H1 (cell line): Measurements from ENCODE around the gene USH2A. TPM values are rescaled to one million over a fixed set of nuclear protein-coding genes. Genes with fewer than 3 reads are reported as not detected.

Experiments used
- CTCF ChIA-PET: fragments of 300-600 bp; sonication (Branson Sonifier 250); formaldehyde crosslinking; loops from one replicate; lab custom pipeline; 2021; ENCODE audit not compliant: partially characterized antibody; lab: Charles Lee
- POLR2A ChIA-PET: fragments of 300-600 bp; sonication (Branson Sonifier 250); formaldehyde crosslinking; loops from one replicate; lab custom pipeline; 2021; ENCODE audit warnings: inconsistent platforms; ENCODE audit not compliant: partially characterized antibody; lab: Charles Lee
- DNase-seq, 2 experiments: peaks; one replicate each; pipeline versions ENCODE4 v3.0.0 to v3.0.0-alpha.2; 2010 to 2022; ENCODE audit warnings: low spot score in 2 of 2, low read depth in 1 of 2, mixed read lengths in 1 of 2
- FAIRE-seq: peaks from 2 replicates; lab custom pipeline; 2011; peaks lifted over from hg19 to GRCh38; lab: Jason Lieb, UNC
- H2AFZ ChIP-seq: 2 replicates; pipeline ENCODE4 v1.8.1; 2012; ENCODE audit warnings: low read length, inconsistent platforms
- H2AK5ac ChIP-seq: 2 replicates; pipeline ENCODE4 v1.6.1; 2013; ENCODE audit warnings: low read depth, low read length
- H2BK120ac ChIP-seq: replicated peaks from 2 replicates; pipeline ENCODE3; 2013; ENCODE audit warnings: low read depth, low read length, inconsistent platforms
- H2BK12ac ChIP-seq: 2 replicates; pipeline ENCODE4 v1.6.1; 2013; ENCODE audit warnings: low read depth, low read length
- H2BK15ac ChIP-seq: 2 replicates; pipeline ENCODE4 v1.6.1; 2013; ENCODE audit warnings: low read length
- H2BK20ac ChIP-seq: 2 replicates; pipeline ENCODE4 v1.6.1; 2013; ENCODE audit warnings: low read length
- H2BK5ac ChIP-seq: 2 replicates; pipeline ENCODE4 v1.6.1; 2013; ENCODE audit warnings: low read depth, low read length
- H3K14ac ChIP-seq: 2 replicates; pipeline ENCODE4 v1.6.1; 2013; ENCODE audit warnings: inconsistent platforms; ENCODE audit not compliant: insufficient read length
- H3K18ac ChIP-seq: 2 replicates; pipeline ENCODE4 v1.6.1; 2013; ENCODE audit warnings: low read length; ENCODE audit errors: extremely low read depth
- H3K23ac ChIP-seq: 2 replicates; pipeline ENCODE4 v1.6.1; 2013; ENCODE audit warnings: inconsistent platforms; ENCODE audit not compliant: insufficient read length
- H3K23me2 ChIP-seq: 2 replicates; pipeline ENCODE4 v1.6.1; 2013; ENCODE audit warnings: low read depth, low read length
- H3K27ac ChIP-seq: 2 replicates; pipeline ENCODE4 v1.6.1; 2011; ENCODE audit warnings: low read depth, low read length, inconsistent platforms
- H3K27me3 ChIP-seq, 4 experiments: replicated peaks in 1 of 4; 1 replicate in 1 of 4; 2 replicates in 3 of 4; pipeline versions ENCODE4 v1.6.1 to v1.8.1; 2011 to 2013; ENCODE audit warnings: low read length in 3 of 4, mild to moderate bottlenecking in 3 of 4, inconsistent platforms in 2 of 4, mixed read lengths in 2 of 4, moderate library complexity in 1 of 4; ENCODE audit not compliant: control insufficient read depth in 3 of 4, insufficient read depth in 3 of 4; ENCODE audit errors: extremely low read depth in 1 of 4
- H3K36me3 ChIP-seq, 4 experiments: 2 replicates each; pipeline versions ENCODE4 v1.6.1 to v1.8.1; 2011 to 2013; ENCODE audit warnings: mild to moderate bottlenecking in 4 of 4, low read length in 3 of 4, moderate library complexity in 2 of 4, control low read depth in 1 of 4, inconsistent platforms in 1 of 4; ENCODE audit not compliant: insufficient read depth in 4 of 4, control insufficient read depth in 2 of 4
- H3K4ac ChIP-seq: replicated peaks from 2 replicates; pipeline ENCODE3; 2013; ENCODE audit warnings: low read length, low read depth, mixed read lengths, inconsistent platforms; ENCODE audit not compliant: insufficient read length
- H3K4me1 ChIP-seq, 4 experiments: replicated peaks in 1 of 4; 1 replicate in 1 of 4; 2 replicates in 3 of 4; pipeline versions ENCODE4 v1.6.1 to v1.8.1; 2011 to 2013; ENCODE audit warnings: low read length in 3 of 4, inconsistent platforms in 2 of 4, mixed read lengths in 1 of 4; ENCODE audit not compliant: insufficient read depth in 4 of 4, control insufficient read depth in 3 of 4
- H3K4me2 ChIP-seq, 2 experiments: 2 replicates each; pipeline versions ENCODE4 v1.6.1 to v1.8.1; 2011 to 2013; ENCODE audit warnings: low read depth in 2 of 2, low read length in 2 of 2, control low read depth in 1 of 2, inconsistent platforms in 1 of 2, mild to moderate bottlenecking in 1 of 2; ENCODE audit not compliant: insufficient read depth in 1 of 2
- H3K4me3 ChIP-seq, 4 experiments: fragments of 200-600, 300-600 bp in 1 of 4; sonication (generic), shearing (Covaris generic), sonication (Bioruptor Twin) in 1 of 4; 2 replicates each; pipeline versions ENCODE4 v1.5.1 to v1.8.1; 2011 to 2016; ENCODE audit warnings: low read length in 4 of 4, low read depth in 3 of 4, control low read depth in 2 of 4, inconsistent platforms in 2 of 4, mild to moderate bottlenecking in 2 of 4, mixed read lengths in 1 of 4, moderate library complexity in 1 of 4; ENCODE audit not compliant: insufficient read depth in 2 of 4; ENCODE audit errors: extremely low read depth in 1 of 4
- H3K56ac ChIP-seq: replicated peaks from 2 replicates; pipeline ENCODE3; 2013; ENCODE audit warnings: low read depth, mild to moderate bottlenecking, mixed read lengths, low read length, inconsistent platforms; ENCODE audit not compliant: insufficient read length
- H3K79me1 ChIP-seq: 2 replicates; pipeline ENCODE4 v1.6.1; 2013; ENCODE audit warnings: low read depth, low read length, control low read depth
- H3K79me2 ChIP-seq, 2 experiments: 2 replicates each; pipeline versions ENCODE4 v1.6.1 to v1.8.1; 2012 to 2013; ENCODE audit warnings: low read length in 2 of 2, mild to moderate bottlenecking in 2 of 2, inconsistent platforms in 1 of 2; ENCODE audit not compliant: insufficient read depth in 2 of 2, control insufficient read depth in 1 of 2
- H3K9ac ChIP-seq, 4 experiments: replicated peaks in 1 of 4; 1 replicate in 1 of 4; 2 replicates in 3 of 4; pipeline versions ENCODE4 v1.6.1 to v1.8.1; 2011 to 2013; ENCODE audit warnings: low read depth in 3 of 4, low read length in 3 of 4, control low read depth in 2 of 4, mild to moderate bottlenecking in 2 of 4, moderate library complexity in 2 of 4, inconsistent platforms in 1 of 4; ENCODE audit errors: extremely low read depth in 1 of 4
- H3K9me3 ChIP-seq, 2 experiments: 2 replicates each; pipeline versions ENCODE4 v1.6.1 to v1.8.1; 2012 to 2013; ENCODE audit warnings: mild to moderate bottlenecking in 2 of 2, moderate library complexity in 2 of 2, control low read depth in 1 of 2, inconsistent platforms in 1 of 2, low read depth in 1 of 2, low read length in 1 of 2, mixed read lengths in 1 of 2; ENCODE audit not compliant: insufficient read depth in 2 of 2
- H4K20me1 ChIP-seq, 2 experiments: replicated peaks in 1 of 2; 2 replicates each; pipeline versions ENCODE3 to v1.8.1; 2011 to 2013; ENCODE audit warnings: inconsistent platforms in 2 of 2, low read length in 2 of 2, mild to moderate bottlenecking in 1 of 2; ENCODE audit not compliant: insufficient read depth in 2 of 2, control insufficient read depth in 1 of 2
- H4K5ac ChIP-seq: 2 replicates; pipeline ENCODE4 v1.6.1; 2013; ENCODE audit warnings: low read length, low read depth, mixed read lengths, inconsistent platforms; ENCODE audit not compliant: insufficient read length
- H4K8ac ChIP-seq: 2 replicates; pipeline ENCODE4 v1.8.0; 2013; ENCODE audit warnings: mild to moderate bottlenecking, moderate library complexity, low read length, inconsistent platforms; ENCODE audit not compliant: insufficient read depth; ENCODE audit errors: extremely low read depth
- H4K91ac ChIP-seq: replicated peaks from 2 replicates; pipeline ENCODE3; 2013; ENCODE audit warnings: low read length, mixed read lengths, inconsistent platforms; ENCODE audit not compliant: insufficient read length
- ASH2L ChIP-seq: fragments of 200-600, 300-600 bp; sonication (generic); IDR thresholded peaks from one replicate; pipeline ENCODE4 v1.7.1; 2017; ENCODE audit warnings: low read length
- BRCA1 ChIP-seq: IDR thresholded peaks from 2 replicates; pipeline ENCODE4 v1.6.1; 2012; ENCODE audit warnings: low read depth, low read length, improper control_type of control experiment
- CBX8 ChIP-seq: fragments of 300-800, 300-1000 bp; sonication (generic); IDR thresholded peaks from 2 replicates; pipeline ENCODE4 v1.7.1; 2016; ENCODE audit warnings: low read depth, low read length, borderline replicate concordance
- CREB1 ChIP-seq: IDR thresholded peaks from 2 replicates; pipeline ENCODE4 v1.6.1; 2012; ENCODE audit warnings: inconsistent platforms
- FOSL1 ChIP-seq: IDR thresholded peaks from 2 replicates; pipeline ENCODE4 v1.6.1; 2011; ENCODE audit warnings: mild to moderate bottlenecking, low read depth, low read length, moderate library complexity; ENCODE audit not compliant: insufficient read depth
- PHF8 ChIP-seq: fragments of 200-600 bp; sonication (generic); conservative IDR thresholded peaks from 2 replicates; pipeline ENCODE4 v1.7.1; 2012; ENCODE audit warnings: low read depth, mild to moderate bottlenecking, inconsistent platforms, low read length, moderate library complexity
- RBBP5 ChIP-seq: IDR thresholded peaks from 2 replicates; pipeline ENCODE4 v1.7.1; 2012; ENCODE audit warnings: low read depth, mild to moderate bottlenecking, inconsistent platforms, low read length, moderate library complexity, borderline replicate concordance
- SIN3A ChIP-seq, 2 experiments: IDR thresholded peaks in 1 of 2; conservative IDR thresholded peaks in 1 of 2; 2 replicates each; pipeline ENCODE4 v1.6.1; 2011 to 2012; ENCODE audit warnings: low read length in 2 of 2, improper control_type of control experiment in 1 of 2, low read depth in 1 of 2, mild to moderate bottlenecking in 1 of 2
- SIRT6 ChIP-seq: IDR thresholded peaks from one replicate; pipeline ENCODE4 v1.7.1; 2012; ENCODE audit warnings: low read length, inconsistent platforms
- SRF ChIP-seq: IDR thresholded peaks from 2 replicates; pipeline ENCODE4 v1.6.1; 2011; ENCODE audit warnings: mild to moderate bottlenecking, low read depth, low read length, moderate library complexity
- polyA plus RNA-seq, 7 experiments: library from polyadenylated mRNA; depleted of rRNA in 3 of 7; stranded (reverse) in 5 of 7; unstranded in 2 of 7; fragments of >200 nt in 5 of 7; fragments of 200-250 nt in 2 of 7; gene quantifications; 1 replicate in 5 of 7; 2 replicates in 1 of 7; 4 replicates in 1 of 7; pipeline versions ENCODE4 v1.2.1 to v1.2.3, GENCODE V29; 2011 to 2013; ENCODE audit warnings: missing spikeins in 2 of 7, mixed read lengths in 2 of 7
- total RNA-seq: library from RNA; stranded (reverse); fragmentation: NEBNext Ultra II Directional; extraction: Animal tissue kit (Norgen Biotek cat#: 25700); gene quantifications from 2 replicates; pipeline ENCODE4 v1.2.1, GENCODE V29; 2021

USH2A gene
- total and polyA plus RNA-seq, 2 of the 8 experiments (the other 6 are each of a cell fraction or from before 2014, with no cell fraction given): 0.02 to 0.17 TPM

GRCh38 chr1:215720126-215720525 lies 703.1 kb downstream of the USH2A start:
- CTCF ChIA-PET: interaction anchor here (1.1 kb wide), 1 partner anchor 10 kb away, joined by 5 read pairs; no protein-coding TSS in a partner anchor
- POLR2A ChIA-PET: no interaction called here
- TF ChIP-seq SRF (no peak), CBX8 (no peak), SIN3A (conservative IDR thresholded peaks at IDR 0.05 in 1 of 2, IDR thresholded peaks at IDR 0.05 in 1 of 2; ENCODE audit: low read depth in 1 of 2, low read length in 2 of 2) (no peak), CREB1 (no peak), FOSL1 (no peak), ASH2L (no peak), BRCA1 (no peak), RBBP5 (no peak), PHF8 (no peak), SIRT6 (no peak)

More at GRCh38 chr1:215720126-215720525, 703.1 kb downstream of the USH2A start:
- DNase-seq (no peak), FAIRE-seq (no peak)
- H3K18ac ChIP-seq: no peak overlapping the region
- H4K5ac ChIP-seq: no peak overlapping the region
- H3K4me1 ChIP-seq: no peaks in the 10 kb centered on the region
- no peak overlapping the region for H3K4me3 ChIP-seq
- H3K79me1 ChIP-seq: no peaks in the 10 kb centered on the region
- no peak overlapping the region for H2BK15ac ChIP-seq
- no peak overlapping the region for H2BK20ac ChIP-seq
- no peak overlapping the region for H4K91ac ChIP-seq
- no peak overlapping the region for H3K4ac ChIP-seq
- no peak overlapping the region for H2BK120ac ChIP-seq
- H3K27me3 ChIP-seq: no peaks in the 10 kb centered on the region
- H3K36me3 ChIP-seq: no peaks in the 10 kb centered on the region
- H2AFZ ChIP-seq: no peak overlapping the region
- H3K14ac ChIP-seq: no peak overlapping the region
- no peak overlapping the region for H3K23ac ChIP-seq
- H4K8ac ChIP-seq: no peak overlapping the region
- no peak overlapping the region for H2BK5ac ChIP-seq
- H3K9me3 ChIP-seq: no peaks in the 10 kb centered on the region
- H3K9ac ChIP-seq: no peak overlapping the region
- no peaks in the 10 kb centered on the region for H4K20me1 ChIP-seq
- no peak overlapping the region for H2AK5ac ChIP-seq
- H3K56ac ChIP-seq: no peak overlapping the region
- H3K27ac ChIP-seq: no peak overlapping the region
- H3K4me2 ChIP-seq: no peak overlapping the region
- H3K23me2 ChIP-seq: no peaks in the 10 kb centered on the region
- H2BK12ac ChIP-seq: no peak overlapping the region
- H3K79me2 ChIP-seq: no peaks in the 10 kb centered on the region
